Bone marrow (tissue), 2 donors: Measurements from ENCODE around the gene C10orf90.
"Not testable (repeated sequence)": the region's sequence is repeated elsewhere in the genome, so short reads cannot be mapped to it uniquely, and the experiment has no call there.

Experiments used
- DNase-seq, 2 donors: peaks; one replicate each; lab custom pipeline; 2025; lab: John Stamatoyannopoulos, UW

C10orf90 gene

GRCh38 chr10:126581648-126582046 lies 88.8 kb downstream of the C10orf90 start:
- DNase-seq = no peak

GRCh38 chr10:126580873-126581647 lies 89.4 kb downstream of the C10orf90 start:
- no peak for DNase-seq

GRCh38 chr10:126576336-126576735 lies 94.2 kb downstream of the C10orf90 start:
- no peak for DNase-seq

- no peak for DNase-seq
Measured at GRCh38 chr10:126570621-126571602, 99.6 kb downstream of the C10orf90 start.

GRCh38 chr10:126570245-126570570 lies 100.3 kb downstream of the C10orf90 start:
- no peak for DNase-seq

GRCh38 chr10:126569513-126570244 lies 100.8 kb downstream of the C10orf90 start:
- no peak for DNase-seq

GRCh38 chr10:126568809-126569385 lies 101.6 kb downstream of the C10orf90 start:
- no peak for DNase-seq

- DNase-seq = no peak
Measured at GRCh38 chr10:126565871-126566270, 104.6 kb downstream of the C10orf90 start.

GRCh38 chr10:126565441-126565840 lies 105.1 kb downstream of the C10orf90 start:
- no peak for DNase-seq

- no peak for DNase-seq
Measured at GRCh38 chr10:126564326-126564888, 106.1 kb downstream of the C10orf90 start.

- no peak for DNase-seq
Measured at GRCh38 chr10:126563361-126563760, 107.1 kb downstream of the C10orf90 start.

GRCh38 chr10:126561921-126562680 lies 108.4 kb downstream of the C10orf90 start:
- no peak for DNase-seq

GRCh38 chr10:126561294-126561920 lies 109.1 kb downstream of the C10orf90 start:
- DNase-seq = no peak

GRCh38 chr10:126558881-126559280 lies 111.6 kb downstream of the C10orf90 start:
- no peak for DNase-seq

- no peak for DNase-seq
Measured at GRCh38 chr10:126551202-126551601, 119.3 kb downstream of the C10orf90 start.

GRCh38 chr10:126550586-126550985 lies 119.9 kb downstream of the C10orf90 start:
- not testable (repeated sequence) for DNase-seq

GRCh38 chr10:126549344-126549743 lies 121.1 kb downstream of the C10orf90 start:
- no peak for DNase-seq

- DNase-seq = no peak
Measured at GRCh38 chr10:126544565-126544964, 125.9 kb downstream of the C10orf90 start.

- no peak for DNase-seq
Measured at GRCh38 chr10:126538439-126539135, 131.9 kb downstream of the C10orf90 start.

GRCh38 chr10:126536656-126537055 lies 133.8 kb downstream of the C10orf90 start:
- no peak for DNase-seq
